PC-3 (cell line): ENCODE measurements around the gene HTD2. TPM values are rescaled to one million over a fixed set of nuclear protein-coding genes. Genes with fewer than 3 reads are reported as not detected.

Source experiments
- ATAC-seq: fragments of 200-7000 bp; cut with Tn5 transposase; 2 replicates; pipeline ENCODE4 v1.9.1; 2020; ENCODE audit warnings: mild to moderate bottlenecking, moderate library complexity
- BruUV-seq: library from RNA; stranded (reverse); fragments of 400-500 nt; replicated peaks from 2 replicates; lab custom pipeline; 2021; lab: Mats Ljungman, UMichigan
- CTCF ChIA-PET: fragments of 300-600 bp; sonication (Branson Sonifier 250); formaldehyde crosslinking; loops from one replicate; lab custom pipeline; 2022; ENCODE audit warnings: antibody characterized with exemption; lab: Charles Lee
- POLR2A ChIA-PET: fragments of 300-600 bp; sonication (Branson Sonifier 250); formaldehyde crosslinking; loops from one replicate; lab custom pipeline; 2022; ENCODE audit warnings: antibody characterized with exemption; ENCODE audit not compliant: unreplicated experiment; lab: Charles Lee
- DNase-seq: peaks from one replicate; pipeline ENCODE4 v3.0.0-alpha.2; 2015
- H2AFZ ChIP-seq: fragments of 300-600 bp; sonication (generic); 2 replicates; pipeline ENCODE4 v1.6.0; 2016; ENCODE audit warnings: antibody characterized with exemption, low read length
- H3F3A ChIP-seq: fragments of 300-600 bp; sonication (generic); one replicate; pipeline ENCODE4 v1.6.0; 2017; ENCODE audit warnings: antibody characterized with exemption, low read length, control low read depth, mild to moderate bottlenecking; ENCODE audit not compliant: unreplicated experiment
- H3K27ac ChIP-seq: fragments of 300-600 bp; sonication (generic); 2 replicates; pipeline ENCODE4 v1.5.1; 2016; ENCODE audit warnings: mild to moderate bottlenecking, low read length
- H3K27me3 ChIP-seq: fragments of 300-600 bp; sonication (generic); 2 replicates; pipeline ENCODE4 v1.6.1; 2016; ENCODE audit warnings: low read length, mixed read lengths
- H3K36me3 ChIP-seq: fragments of 300-600 bp; sonication (generic); 2 replicates; pipeline ENCODE4 v1.6.1; 2016; ENCODE audit warnings: low read depth, mixed run types, low read length, mixed read lengths
- H3K4me1 ChIP-seq: fragments of 300-600 bp; sonication (generic); 2 replicates; pipeline ENCODE4 v1.5.1; 2016; ENCODE audit warnings: low read length; ENCODE audit not compliant: insufficient read depth
- H3K4me2 ChIP-seq: fragments of 300-600 bp; sonication (generic); 2 replicates; pipeline ENCODE4 v1.6.0; 2016; ENCODE audit warnings: low read length
- H3K4me3 ChIP-seq: fragments of 300-600 bp; sonication (generic); 2 replicates; pipeline ENCODE4 v1.5.1; 2016; ENCODE audit warnings: mild to moderate bottlenecking, low read length, mixed read lengths
- H3K79me2 ChIP-seq: fragments of 300-600 bp; sonication (generic); 2 replicates; pipeline ENCODE4 v1.6.1; 2017; ENCODE audit warnings: low read length, mixed read lengths
- H3K9ac ChIP-seq: fragments of 300-600 bp; sonication (generic); 2 replicates; pipeline ENCODE4 v1.6.0; 2016; ENCODE audit warnings: mild to moderate bottlenecking, low read length
- H3K9me2 ChIP-seq: fragments of 300-600 bp; sonication (generic); replicated peaks from 2 replicates; pipeline ENCODE4 v1.6.1; 2016; ENCODE audit warnings: mixed run types, low read length, mixed read lengths
- H3K9me3 ChIP-seq: fragments of 300-600 bp; sonication (generic); 2 replicates; pipeline ENCODE4 v1.6.1; 2016; ENCODE audit warnings: low read length, mixed read lengths
- H4K20me1 ChIP-seq: fragments of 300-600 bp; sonication (generic); 2 replicates; pipeline ENCODE4 v1.6.1; 2016; ENCODE audit warnings: low read length, mixed read lengths
- CTCF ChIP-seq: fragments of 300-600 bp; sonication (generic); conservative IDR thresholded peaks from 2 replicates; pipeline ENCODE4 v1.5.1; 2017; ENCODE audit warnings: antibody characterized with exemption, low read depth, mild to moderate bottlenecking, low read length
- EZH2 ChIP-seq: fragments of 300-600 bp; sonication (generic); IDR thresholded peaks from one replicate; pipeline ENCODE4 v1.6.1; 2017; ENCODE audit warnings: antibody characterized with exemption, mild to moderate bottlenecking, low read length; ENCODE audit not compliant: unreplicated experiment
- EZH2phosphoT487 ChIP-seq: fragments of 300-600 bp; sonication (generic); IDR thresholded peaks from 2 replicates; pipeline ENCODE4 v1.6.1; 2018; ENCODE audit warnings: mild to moderate bottlenecking, antibody characterized with exemption, low read length, borderline replicate concordance
- intact Hi-C: fragments of 100-400 bp; cut with micrococcal nuclease; formaldehyde crosslinking; loops from 2 replicates; pipeline ENCODE4 v1.9.0; 2023
- total RNA-seq: library from RNA; depleted of rRNA; stranded (reverse); fragments of >200 nt; gene quantifications from 2 replicates; pipeline ENCODE4 v1.2.3, GENCODE V29; 2014

Gene HTD2
- total RNA-seq, 1 experiment from 2014 or later, result 6.9 TPM

- CTCF ChIA-PET, result interaction anchor here (0.6 to 0.8 kb wide), 5 partner anchors 22 to 141 kb away, joined by 3 to 6 read pairs (median 4); no protein-coding TSS in a partner anchor
- Histone ChIP-seq H3K79me2 (peaks cover 22% of the 10 kb centered on the region), H2AFZ (peak overlapping the region; percentile 67), H3K9ac (peak overlapping the region; percentile 85), H3K9me3 (no peaks in the 10 kb centered on the region), H3K4me3 (peak overlapping the region; percentile 95), H3K27me3 (no peaks in the 10 kb centered on the region), H3K9me2 (no peaks in the 10 kb centered on the region), H3K4me2 (peak overlapping the region; percentile 92), H3K27ac (peak overlapping the region; percentile 91), H4K20me1 (no peaks in the 10 kb centered on the region), H3K36me3 (no peaks in the 10 kb centered on the region), H3F3A (peaks cover 5% of the 10 kb centered on the region), H3K4me1 (peaks cover 36% of the 10 kb centered on the region)
- BruUV-seq, result TSS peak; percentile 44
- peak; percentile 40 for DNase-seq
- POLR2A ChIA-PET, result no interaction called here
- peak; percentile 44 for ATAC-seq
- intact Hi-C loops, result loop anchor here (1.0 to 2.0 kb wide), 3 partner anchors 27 to 199 kb away; partner anchors contain the start of genes HTD2 and RPP14
- TF ChIP-seq EZH2phosphoT487 (no peak), CTCF (peak; percentile 49), EZH2 (no peak)
Measured at GRCh38 chr3:58333206-58334012, 27.1 kb downstream of the HTD2 start.

- DNase-seq (no peak), ATAC-seq (no peak)
- H3K27me3 ChIP-seq, result no peaks in the 10 kb centered on the region
- no peaks in the 10 kb centered on the region for H3K9me3 ChIP-seq
- ChIA-PET CTCF (interaction anchor here (0.6 to 0.8 kb wide), 4 partner anchors 21 to 141 kb away, joined by 3 to 6 read pairs (median 4); no protein-coding TSS in a partner anchor), POLR2A (no interaction called here)
- peaks cover 5% of the 10 kb centered on the region for H3F3A ChIP-seq
- H4K20me1 ChIP-seq, result no peaks in the 10 kb centered on the region
- H3K36me3 ChIP-seq, result no peaks in the 10 kb centered on the region
- peak overlapping the region; percentile 85 for H3K9ac ChIP-seq
- peak overlapping the region; percentile 92 for H3K4me2 ChIP-seq
- intact Hi-C loops, result no loop called here
- no TSS peak for BruUV-seq
- peaks cover 22% of the 10 kb centered on the region for H3K79me2 ChIP-seq
- H2AFZ ChIP-seq, result peak overlapping the region; percentile 67; the same call in 1 of the 2 replicates
- peaks cover 36% of the 10 kb centered on the region for H3K4me1 ChIP-seq
- peak overlapping the region; percentile 91 for H3K27ac ChIP-seq
- no peaks in the 10 kb centered on the region for H3K9me2 ChIP-seq
- TF ChIP-seq EZH2phosphoT487, result no peak
- no peak for TF ChIP-seq CTCF
- TF ChIP-seq EZH2, result no peak
- H3K4me3 ChIP-seq, result peak overlapping the region; percentile 95
Measured at GRCh38 chr3:58334013-58334321, 27.6 kb downstream of the HTD2 start.

- TF ChIP-seq EZH2 (no peak), CTCF (no peak), EZH2phosphoT487 (no peak)
- no peaks in the 10 kb centered on the region for H3K36me3 ChIP-seq
- DNase-seq (no peak), ATAC-seq (no peak)
- peaks cover 22% of the 10 kb centered on the region for H3K79me2 ChIP-seq
- H3K27me3 ChIP-seq, result no peaks in the 10 kb centered on the region
- POLR2A ChIA-PET, result no interaction called here
- intact Hi-C loops, result no loop called here
- H3K9me3 ChIP-seq, result no peaks in the 10 kb centered on the region
- peaks cover 36% of the 10 kb centered on the region for H3K4me1 ChIP-seq
- TSS peak; percentile 15 for BruUV-seq
- H3K27ac ChIP-seq, result peak overlapping the region; percentile 91
- no peak overlapping the region for H2AFZ ChIP-seq
- peaks cover 5% of the 10 kb centered on the region for H3F3A ChIP-seq
- peak overlapping the region; percentile 92 for H3K4me2 ChIP-seq
- H3K9ac ChIP-seq, result peak overlapping the region; percentile 85
- CTCF ChIA-PET, result no interaction called here
- no peaks in the 10 kb centered on the region for H4K20me1 ChIP-seq
- peak overlapping the region; percentile 95 for H3K4me3 ChIP-seq
- no peaks in the 10 kb centered on the region for H3K9me2 ChIP-seq
Measured at GRCh38 chr3:58334506-58334884, 28.2 kb downstream of the HTD2 start.
